ENCODE data around the gene PHF19. TPM values are rescaled to one million over a fixed set of nuclear protein-coding genes. Genes with fewer than 3 reads are reported as not detected.

Gene PHF19
- total RNA-seq, 1 donor from 2014 or later = 24.4 TPM

DNA sequence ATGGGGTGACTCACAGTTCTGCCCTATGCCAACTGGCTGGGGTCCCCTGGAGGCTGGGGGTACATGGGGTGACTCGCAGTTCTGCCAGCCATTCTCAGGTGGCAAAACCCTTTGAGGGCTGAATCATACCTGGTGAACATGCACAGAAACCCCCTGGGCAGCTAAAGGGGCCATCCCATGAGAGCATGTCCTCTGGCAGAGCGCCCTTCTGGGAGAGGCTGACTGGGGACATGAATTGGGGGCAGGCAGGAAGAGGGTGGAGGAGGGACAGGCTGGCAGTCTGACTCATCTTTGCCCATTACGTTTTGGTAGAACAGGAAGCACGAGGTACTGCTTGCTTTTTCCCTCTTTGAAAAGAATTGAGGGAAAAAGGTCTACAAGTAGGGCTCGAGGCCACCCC lies 32.9 kb upstream of the PHF19 start:
- no peaks in the 10 kb centered on the region for H3K27me3 ChIP-seq (ENCODE audit: low read depth)
- no peak overlapping the region for H3K4me3 ChIP-seq
- peak in 1 of 2 donors; percentile 9 for ATAC-seq
- intact Hi-C loops (cut with DNase I) = no loop called here
- TF ChIP-seq, protein P1, sequence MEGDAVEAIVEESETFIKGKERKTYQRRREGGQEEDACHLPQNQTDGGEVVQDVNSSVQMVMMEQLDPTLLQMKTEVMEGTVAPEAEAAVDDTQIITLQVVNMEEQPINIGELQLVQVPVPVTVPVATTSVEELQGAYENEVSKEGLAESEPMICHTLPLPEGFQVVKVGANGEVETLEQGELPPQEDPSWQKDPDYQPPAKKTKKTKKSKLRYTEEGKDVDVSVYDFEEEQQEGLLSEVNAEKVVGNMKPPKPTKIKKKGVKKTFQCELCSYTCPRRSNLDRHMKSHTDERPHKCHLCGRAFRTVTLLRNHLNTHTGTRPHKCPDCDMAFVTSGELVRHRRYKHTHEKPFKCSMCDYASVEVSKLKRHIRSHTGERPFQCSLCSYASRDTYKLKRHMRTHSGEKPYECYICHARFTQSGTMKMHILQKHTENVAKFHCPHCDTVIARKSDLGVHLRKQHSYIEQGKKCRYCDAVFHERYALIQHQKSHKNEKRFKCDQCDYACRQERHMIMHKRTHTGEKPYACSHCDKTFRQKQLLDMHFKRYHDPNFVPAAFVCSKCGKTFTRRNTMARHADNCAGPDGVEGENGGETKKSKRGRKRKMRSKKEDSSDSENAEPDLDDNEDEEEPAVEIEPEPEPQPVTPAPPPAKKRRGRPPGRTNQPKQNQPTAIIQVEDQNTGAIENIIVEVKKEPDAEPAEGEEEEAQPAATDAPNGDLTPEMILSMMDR (IDR thresholded peaks at IDR 0.05) = no peak
- peaks cover 4% of the 10 kb centered on the region for H3K4me1 ChIP-seq
- H3K9me3 ChIP-seq = no peaks in the 10 kb centered on the region
- peaks cover 19% of the 10 kb centered on the region for H3K36me3 ChIP-seq
- H3K27ac ChIP-seq = no peak overlapping the region
- no peak for DNase-seq

GRCh38 chr9:120905315-120906164 lies 28.6 kb upstream of the PHF19 start:
- DNase-seq = no peak
- Histone ChIP-seq H3K36me3 (peaks cover 4% of the 10 kb centered on the region), H3K4me3 (no peak overlapping the region), H3K9me3 (no peaks in the 10 kb centered on the region), H3K27me3 (ENCODE audit: low read depth) (no peaks in the 10 kb centered on the region), H3K27ac (no peak overlapping the region), H3K4me1 (peaks cover 4% of the 10 kb centered on the region)
- intact Hi-C loops (cut with DNase I) = no loop called here
- TF ChIP-seq, protein P1 (IDR thresholded peaks at IDR 0.05) = no peak
- no peak for ATAC-seq

DNA sequence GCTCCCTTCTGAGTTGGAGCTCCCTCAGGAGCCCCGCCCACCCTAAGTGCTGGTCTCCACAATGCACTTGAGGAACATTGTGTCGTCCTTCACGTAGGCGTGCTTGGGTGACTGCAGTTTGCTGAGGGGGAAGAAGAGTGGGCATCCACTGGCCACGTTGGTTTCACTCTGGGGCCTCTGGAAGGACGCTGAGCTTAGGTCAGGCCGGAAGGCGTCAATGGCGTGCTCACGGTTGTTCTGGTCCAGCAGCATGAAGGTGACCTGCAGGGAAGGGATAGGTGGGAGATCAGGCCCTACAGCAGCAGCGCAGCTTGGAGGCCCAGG lies 28.0 kb upstream of the PHF19 start:
- DNase-seq (no peak), ATAC-seq (no peak)
- Histone ChIP-seq H3K9me3 (no peaks in the 10 kb centered on the region), H3K4me3 (no peak overlapping the region), H3K27ac (no peak overlapping the region), H3K36me3 (peaks cover 4% of the 10 kb centered on the region), H3K27me3 (ENCODE audit: low read depth) (no peaks in the 10 kb centered on the region), H3K4me1 (peaks cover under 1% of the 10 kb centered on the region)
- intact Hi-C loops (cut with DNase I) = no loop called here
- TF ChIP-seq, protein P1 (IDR thresholded peaks at IDR 0.05) = no peak

GRCh38 chr9:120904061-120904977 lies 27.3 kb upstream of the PHF19 start:
- no peak for DNase-seq
- H3K27ac ChIP-seq = no peak overlapping the region
- intact Hi-C loops (cut with DNase I) = no loop called here
- H3K4me3 ChIP-seq = no peak overlapping the region
- no peaks in the 10 kb centered on the region for H3K4me1 ChIP-seq
- peak; percentile 16 to 30 for ATAC-seq
- no peaks in the 10 kb centered on the region for H3K27me3 ChIP-seq (ENCODE audit: low read depth)
- no peaks in the 10 kb centered on the region for H3K9me3 ChIP-seq
- H3K36me3 ChIP-seq = peaks cover 4% of the 10 kb centered on the region
- TF ChIP-seq, protein P1 (IDR thresholded peaks at IDR 0.05) = no peak

DNA sequence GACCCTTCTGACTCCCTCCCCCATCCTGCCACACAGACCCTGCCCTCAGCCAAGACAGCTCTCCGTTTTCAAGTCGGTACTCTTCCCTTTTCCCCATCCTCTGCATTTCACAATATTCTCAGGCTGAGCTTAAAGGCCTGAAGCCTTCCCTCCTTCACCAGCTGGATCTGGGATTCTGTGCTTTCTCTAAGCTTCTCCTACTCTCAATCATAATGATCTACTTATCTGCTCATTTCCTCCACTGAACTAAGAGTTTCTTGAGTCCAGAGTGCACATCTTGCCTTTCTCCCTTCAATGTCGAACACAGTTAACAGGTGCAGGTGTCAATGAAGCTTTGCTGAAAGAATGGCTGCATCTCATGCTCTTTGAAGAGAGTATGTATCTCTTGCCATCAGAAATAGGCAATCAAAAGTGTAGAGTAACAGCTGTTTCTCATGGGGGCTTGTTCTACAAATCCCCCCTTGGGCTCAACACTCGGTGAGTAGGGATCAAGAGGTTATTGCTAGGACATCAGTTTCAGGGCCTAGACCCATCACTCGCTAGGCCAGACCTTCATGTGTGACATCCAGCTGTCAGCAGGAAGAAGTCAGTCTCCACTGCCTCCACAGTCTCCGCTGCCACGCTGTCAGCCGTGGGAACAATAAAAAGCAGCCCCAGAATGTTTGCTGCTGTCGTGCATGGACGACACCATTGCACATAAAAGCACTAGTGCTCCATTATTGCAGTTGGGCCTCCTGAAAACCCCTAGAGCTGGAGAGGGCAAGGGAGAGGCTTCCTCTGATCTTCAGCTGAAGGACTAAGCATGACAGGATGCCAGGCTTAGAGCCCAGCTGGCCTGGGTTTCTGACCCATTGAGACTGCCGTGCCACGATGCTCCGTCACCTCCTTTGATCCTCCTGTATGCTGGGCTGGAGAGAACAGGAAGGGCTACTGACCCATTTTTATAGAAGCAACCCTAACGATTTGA lies 25.9 kb upstream of the PHF19 start:
- H3K27ac ChIP-seq = no peak overlapping the region

More for the DNA sequence above, 25.9 kb upstream of the PHF19 start:
- Histone ChIP-seq H3K4me3 (no peak overlapping the region), H3K36me3 (peaks cover 4% of the 10 kb centered on the region), H3K27me3 (ENCODE audit: low read depth) (no peaks in the 10 kb centered on the region), H3K4me1 (no peaks in the 10 kb centered on the region), H3K9me3 (no peaks in the 10 kb centered on the region)
- ATAC-seq = no peak
- TF ChIP-seq, protein P1 (IDR thresholded peaks at IDR 0.05) = no peak
- DNase-seq = no peak
- intact Hi-C loops (cut with DNase I) = no loop called here
